AG08396 (cell line): ENCODE data around the gene TTC24.
A peak's percentile ranks its signal among the peaks of the same experiment; 100 is the strongest.
"Not testable (repeated sequence)": the region's sequence is repeated elsewhere in the genome, so short reads cannot be mapped to it uniquely, and the experiment has no call there.

Experiments used
- DNase-seq: peaks from one replicate; pipeline ENCODE4 v3.0.0; 2012; ENCODE audit warnings: low spot score, mixed read lengths

The TTC24 gene

DNA sequence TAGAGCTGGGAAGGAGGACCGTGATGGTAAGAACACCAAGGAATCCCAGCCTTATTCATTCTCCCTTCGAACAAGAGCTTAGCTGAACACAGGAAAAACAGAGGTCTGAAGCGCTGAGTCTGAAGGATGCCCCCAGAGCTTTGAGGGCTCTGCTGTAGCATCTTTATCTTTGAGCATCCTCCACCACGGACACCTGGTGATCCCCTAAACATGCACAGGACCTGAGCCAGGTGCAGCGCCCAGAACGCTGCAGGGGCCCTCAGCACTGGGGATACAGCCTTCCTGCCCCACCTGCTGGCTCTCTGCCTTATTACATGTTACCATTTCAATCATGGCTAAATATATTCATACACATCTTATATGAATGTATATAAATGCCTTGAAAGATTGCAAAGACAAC lies 29.5 kb downstream of the TTC24 start:
- DNase-seq, result no peak

DNA sequence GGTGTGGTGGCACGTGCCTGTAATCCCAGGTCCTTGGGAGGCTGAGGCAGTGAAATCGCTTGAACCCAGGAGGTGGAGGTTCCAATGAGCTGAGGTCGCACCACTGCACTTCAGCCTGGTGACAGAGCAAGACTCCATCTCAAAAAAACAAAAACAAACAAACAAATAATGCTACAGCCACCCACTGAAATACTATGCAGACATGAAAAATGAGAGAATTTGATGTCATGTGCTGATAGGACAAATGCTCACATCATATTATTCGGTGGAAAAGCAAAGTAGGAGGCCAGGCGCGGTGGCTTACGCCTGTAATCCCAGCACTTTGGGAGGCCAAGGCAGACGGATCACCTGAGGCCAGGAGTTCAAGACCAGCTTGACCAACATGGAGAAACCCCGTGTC lies 30.5 kb downstream of the TTC24 start:
- not testable (repeated sequence) for DNase-seq

DNA sequence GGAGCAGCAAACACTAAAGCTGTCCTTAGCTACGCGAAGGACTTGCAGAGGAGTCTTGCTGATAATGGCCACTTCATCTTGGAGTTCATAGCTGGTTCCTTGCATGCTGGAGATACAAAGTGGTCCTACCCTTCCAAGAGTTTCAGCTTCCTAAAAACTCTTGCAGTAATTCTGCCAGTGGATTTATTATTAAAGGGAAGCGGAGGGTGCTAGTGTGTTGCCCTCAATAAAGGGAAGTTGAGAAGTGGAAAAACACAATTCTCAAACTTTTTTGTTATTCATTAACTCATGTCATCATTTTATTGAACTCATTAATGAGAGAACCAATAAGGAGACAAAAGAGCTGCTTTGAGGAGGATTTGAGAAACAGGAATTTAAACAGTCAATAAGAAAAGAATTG lies 33.1 kb downstream of the TTC24 start:
- no peak for DNase-seq

DNA sequence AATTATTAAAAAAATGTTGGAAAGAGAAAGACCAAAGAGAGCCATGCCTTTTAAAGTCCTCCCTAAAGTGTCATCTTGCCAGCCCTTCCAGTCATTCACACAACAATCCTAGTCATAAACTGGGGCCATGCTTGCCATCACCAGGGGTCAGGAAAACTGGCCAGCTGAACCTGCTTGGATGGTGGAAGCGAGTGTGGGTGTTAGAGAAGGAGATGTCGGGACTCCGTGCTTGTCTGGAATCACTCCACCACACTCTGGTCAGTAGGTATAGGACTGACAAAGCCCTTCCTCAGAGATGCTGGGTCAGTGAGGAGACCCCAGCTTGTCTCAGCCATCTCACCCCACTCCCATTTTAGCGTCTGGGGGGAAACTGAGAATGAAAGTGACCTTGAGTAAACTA lies 36.4 kb downstream of the TTC24 start:
- DNase-seq, result no peak

DNA sequence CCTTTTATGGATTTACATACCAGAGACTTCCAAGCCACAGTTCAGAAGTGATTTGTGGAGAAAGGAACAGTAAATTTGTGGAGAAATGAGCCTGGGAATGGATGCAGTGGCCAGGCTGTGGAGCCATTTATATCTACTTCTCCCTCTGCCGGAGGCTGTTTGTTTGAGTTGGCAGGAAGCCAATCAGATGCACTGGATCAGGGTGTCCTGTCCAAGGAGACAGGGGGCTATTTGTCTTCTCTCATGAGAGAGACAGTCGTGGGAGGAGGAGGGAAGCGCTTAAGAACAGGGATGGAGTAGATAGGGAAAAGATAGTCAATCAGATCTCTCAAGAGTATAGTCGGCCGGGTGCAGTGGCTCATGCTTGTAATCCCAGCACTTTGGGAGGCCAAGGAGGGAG lies 36.9 kb downstream of the TTC24 start:
- peak; percentile 39 for DNase-seq

DNA sequence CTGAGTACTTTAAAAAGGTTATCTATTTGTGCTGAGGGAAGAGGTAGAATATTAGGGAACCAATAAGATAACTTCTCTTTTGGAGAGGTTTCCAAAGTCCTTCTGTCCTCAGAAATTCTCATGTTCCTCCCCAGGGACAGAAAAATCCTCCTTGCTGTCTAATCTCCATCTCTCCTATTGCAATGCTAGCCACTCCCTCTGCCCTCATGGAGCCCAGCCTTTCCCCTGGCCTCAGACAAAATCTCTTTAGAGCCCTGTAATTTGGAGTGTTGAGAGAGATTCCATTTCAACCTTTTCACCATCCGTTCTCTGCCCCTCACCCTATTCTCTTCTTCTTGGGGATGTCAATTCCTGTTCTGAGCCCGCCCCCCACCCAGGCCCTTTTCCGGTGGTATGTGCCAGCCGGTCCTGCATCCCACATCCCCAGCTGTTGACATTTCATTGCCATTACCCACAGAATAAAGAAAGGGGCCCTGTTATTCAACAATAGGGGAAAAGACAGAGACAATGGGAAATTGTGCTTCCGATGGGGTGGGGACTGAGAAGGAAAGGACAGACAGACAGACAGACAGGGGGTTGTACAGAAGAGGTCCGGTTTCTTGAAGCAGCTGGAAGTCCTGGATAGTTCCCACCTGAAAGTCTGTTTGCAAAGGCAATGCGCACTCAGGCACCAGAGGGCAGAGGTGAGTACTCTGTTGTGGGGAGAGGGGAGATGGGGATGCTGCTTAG lies 39.5 kb downstream of the TTC24 start, which contains the start of gene HAPLN2:
Gene HAPLN2 (plus strand): TSS at position 563 of the 729 bp plus-strand sequence. CDS start 4,076 bp downstream, outside the sequence.
- DNase-seq, result no peak

DNA sequence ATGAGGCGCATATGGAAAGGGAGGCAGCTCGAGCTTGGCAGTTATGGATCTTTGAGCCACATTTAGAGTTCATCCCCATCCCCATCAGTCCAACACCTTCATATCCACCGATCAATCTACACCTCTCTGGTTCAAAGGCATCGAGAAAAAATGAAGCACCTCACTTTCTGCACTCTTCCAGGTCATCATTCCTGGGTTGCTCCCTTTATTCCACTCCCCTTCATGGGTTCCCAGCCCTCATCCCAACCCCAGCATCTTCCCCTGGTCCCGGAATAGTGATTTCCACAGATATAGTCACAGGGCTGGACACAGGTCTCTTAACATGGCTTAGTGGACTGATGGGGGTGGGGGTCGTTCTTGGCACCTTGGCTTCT lies 40.0 kb downstream of the TTC24 start:
- DNase-seq, result no peak

DNA sequence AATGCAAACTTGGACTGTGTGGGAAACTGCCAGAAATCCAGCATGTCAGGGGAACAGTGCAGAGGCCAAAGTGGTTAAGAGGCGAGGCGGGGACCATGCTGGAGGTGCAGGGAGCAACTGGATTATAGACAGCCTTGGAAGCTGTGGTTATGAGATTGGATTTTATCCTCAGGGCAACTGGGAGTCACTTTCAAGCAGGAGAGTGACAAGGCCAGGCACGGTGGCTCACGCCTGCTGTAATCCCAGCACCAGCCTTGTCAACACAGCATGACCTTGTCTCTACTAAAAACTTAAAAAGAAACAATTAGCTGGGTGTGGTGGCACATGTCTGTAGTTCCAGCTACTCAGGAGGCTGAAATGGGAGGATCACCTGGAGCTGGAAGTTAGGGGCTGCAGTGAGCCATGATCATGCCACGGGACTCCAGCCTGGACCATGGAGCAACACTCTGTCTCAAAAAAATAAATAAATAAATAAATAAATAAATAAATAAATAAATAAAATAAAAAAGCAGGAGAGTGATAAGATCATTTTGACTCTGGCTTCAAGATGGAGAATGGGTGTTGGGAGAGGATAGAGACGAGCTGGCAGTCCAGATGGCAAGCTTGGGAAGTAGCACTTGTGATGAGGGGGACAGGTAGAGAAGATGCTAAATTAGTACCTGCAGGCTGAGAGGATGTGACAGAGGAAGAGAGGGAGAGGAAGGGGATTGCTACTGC lies 43.2 kb downstream of the TTC24 start:
- no peak for DNase-seq

DNA sequence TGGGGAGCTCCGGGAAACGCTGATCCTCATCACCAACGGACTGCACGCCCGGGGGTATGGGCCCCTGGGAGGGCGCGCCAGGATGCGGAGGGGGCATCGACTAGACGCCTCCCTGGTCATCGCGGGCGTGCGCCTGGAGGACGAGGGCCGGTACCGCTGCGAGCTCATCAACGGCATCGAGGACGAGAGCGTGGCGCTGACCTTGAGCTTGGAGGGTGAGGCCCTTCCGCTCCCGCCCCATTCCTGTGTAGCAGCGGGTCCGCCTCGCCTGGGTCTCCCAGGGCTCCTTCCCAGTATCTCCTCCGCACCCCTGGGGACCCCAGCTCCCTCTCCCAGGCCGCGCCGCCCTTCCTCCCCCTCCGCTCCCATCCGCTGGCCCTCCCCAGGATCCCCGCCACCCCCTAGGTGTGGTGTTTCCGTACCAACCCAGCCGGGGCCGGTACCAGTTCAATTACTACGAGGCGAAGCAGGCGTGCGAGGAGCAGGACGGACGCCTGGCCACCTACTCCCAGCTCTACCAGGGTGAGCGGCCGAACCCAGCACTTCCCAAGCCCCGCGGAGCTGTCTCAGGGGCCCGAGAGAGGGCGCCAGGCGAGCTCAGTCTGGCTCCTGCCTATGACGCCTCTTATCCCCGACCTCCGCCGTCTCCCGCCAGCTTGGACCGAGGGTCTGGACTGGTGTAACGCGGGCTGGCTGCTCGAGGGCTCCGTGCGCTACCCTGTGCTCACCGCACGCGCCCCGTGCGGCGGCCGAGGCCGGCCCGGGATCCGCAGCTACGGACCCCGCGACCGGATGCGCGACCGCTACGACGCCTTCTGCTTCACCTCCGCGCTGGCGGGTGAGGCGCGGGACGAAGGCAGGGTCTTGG lies 44.7 kb downstream of the TTC24 start:
- peak; percentile 66 for DNase-seq

DNA sequence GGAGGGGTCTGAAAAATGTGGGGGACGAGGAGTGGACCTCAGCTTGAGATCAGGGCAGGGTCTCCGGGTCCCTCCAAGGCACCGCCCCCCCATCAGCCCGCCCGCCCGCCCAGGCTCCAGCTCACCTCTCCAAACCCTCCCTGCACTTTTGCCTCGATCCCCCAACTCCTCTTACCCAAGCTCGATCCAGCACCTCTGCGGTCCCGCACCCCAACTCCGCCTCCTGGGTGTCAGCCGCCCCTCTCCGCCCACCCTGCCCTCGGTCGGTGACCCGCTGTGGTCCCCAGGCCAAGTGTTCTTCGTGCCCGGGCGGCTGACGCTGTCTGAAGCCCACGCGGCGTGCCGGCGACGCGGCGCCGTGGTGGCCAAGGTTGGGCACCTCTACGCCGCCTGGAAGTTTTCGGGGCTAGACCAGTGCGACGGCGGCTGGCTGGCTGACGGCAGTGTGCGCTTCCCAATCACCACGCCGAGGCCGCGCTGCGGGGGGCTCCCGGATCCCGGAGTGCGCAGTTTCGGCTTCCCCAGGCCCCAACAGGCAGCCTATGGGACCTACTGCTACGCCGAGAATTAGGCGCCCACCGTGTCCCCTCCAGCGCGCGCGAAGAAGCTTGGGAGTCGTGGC lies 45.4 kb downstream of the TTC24 start:
- no peak for DNase-seq

DNA sequence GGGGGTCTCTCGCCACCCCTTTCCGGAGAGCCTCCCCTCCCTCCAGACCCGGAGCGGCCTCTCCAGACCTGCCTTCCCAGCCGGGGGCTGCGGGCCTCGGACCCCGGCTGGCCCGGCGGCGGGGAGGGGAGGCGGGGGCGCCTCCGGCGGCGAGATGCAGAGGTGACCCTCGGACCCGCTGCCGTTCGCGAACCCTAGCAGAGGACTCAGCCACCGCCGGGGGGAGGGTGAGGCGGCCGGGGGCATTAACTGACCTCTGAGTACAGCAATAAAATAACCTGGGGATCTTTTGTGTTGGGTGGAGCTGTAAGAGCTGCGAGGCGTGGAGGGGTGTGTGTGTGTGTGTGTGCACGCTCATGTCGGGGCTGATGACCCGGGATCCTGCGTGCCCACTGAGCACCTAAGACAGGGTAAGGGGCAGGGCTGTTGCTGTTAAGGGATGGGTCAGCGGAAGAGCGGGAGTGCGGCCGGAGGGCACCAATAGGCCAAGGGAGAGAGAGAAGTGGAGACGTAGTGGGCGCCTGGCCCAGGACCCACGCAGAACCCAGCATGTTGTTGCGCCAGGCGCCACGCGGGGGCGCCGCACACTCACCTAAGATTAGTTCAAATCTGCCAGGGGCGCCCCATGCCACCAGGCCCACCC lies 46.0 kb downstream of the TTC24 start:
- peak; percentile 57 for DNase-seq

DNA sequence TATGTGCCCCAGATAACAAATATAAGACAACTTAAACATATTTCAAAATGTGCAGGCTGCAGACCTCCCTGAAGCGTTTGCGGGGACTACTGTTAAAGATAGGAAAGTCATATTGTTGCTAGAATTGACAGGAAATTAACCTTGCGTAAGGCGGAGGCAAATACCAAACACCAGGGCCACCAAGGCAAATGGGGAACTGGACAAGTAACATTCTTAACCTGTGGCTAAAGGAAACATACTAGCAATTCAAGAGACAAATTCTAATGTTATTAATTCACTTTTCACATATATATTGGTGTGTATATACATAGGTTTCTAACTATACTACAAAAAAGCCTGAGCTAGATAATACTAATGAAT lies 46.5 kb downstream of the TTC24 start:
- no peak for DNase-seq

DNA sequence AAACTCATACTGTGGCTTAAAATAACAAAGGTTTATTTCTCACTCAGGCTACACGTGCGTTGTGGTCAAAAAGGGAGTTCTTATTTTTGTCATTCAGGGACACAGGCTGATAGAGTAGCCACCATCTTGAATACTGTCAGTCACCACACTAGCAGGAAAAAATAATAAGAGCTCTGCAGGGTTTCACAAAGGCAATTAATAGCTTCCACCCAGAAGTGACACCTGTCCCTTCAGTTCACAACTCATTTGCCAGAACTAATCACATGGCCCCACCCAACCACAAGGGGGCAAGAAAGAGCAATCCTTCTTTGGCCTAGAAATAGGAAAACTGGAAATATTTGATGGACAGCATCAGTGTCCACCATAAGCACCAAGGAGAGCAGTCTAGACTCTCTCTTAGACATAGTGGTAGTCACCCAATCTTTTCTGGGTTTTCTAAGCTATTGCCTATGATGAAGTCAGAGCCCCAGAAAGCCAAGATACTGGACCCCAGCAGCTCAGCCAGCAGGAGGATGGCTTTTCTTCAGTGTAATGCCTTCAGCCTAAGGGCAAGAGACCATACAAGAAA lies 47.9 kb downstream of the TTC24 start:
- peak; percentile 59 for DNase-seq

DNA sequence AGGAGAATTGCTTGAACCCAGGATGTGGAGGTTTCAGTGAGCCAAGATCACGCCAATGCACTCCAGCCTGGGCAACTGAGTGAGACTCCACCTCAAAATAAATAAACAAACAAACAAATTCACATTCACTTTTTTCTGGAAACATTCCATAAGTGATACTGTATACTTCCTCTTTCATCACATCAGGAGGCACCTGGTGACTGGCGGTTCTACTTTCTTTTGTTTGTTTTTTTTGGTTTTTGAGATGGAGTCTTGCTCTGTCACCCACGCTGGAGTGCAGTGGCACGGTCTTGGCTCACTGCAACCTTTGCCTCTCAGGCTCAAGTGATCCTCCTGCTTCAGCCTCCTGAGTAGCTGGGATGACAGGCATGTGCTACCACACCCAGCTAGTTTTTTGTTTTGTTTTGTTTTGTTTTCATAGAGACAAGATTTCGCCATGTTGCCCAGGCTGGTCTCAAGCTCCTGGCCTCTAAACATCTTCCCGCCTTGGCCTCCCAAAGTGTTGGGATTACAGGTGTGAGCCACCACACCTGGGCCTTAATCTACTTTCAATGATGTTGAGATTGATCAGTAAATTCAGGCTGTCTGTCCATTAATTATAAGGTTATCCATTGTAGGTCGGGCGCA lies 50.4 kb downstream of the TTC24 start:
- DNase-seq, result no peak

DNA sequence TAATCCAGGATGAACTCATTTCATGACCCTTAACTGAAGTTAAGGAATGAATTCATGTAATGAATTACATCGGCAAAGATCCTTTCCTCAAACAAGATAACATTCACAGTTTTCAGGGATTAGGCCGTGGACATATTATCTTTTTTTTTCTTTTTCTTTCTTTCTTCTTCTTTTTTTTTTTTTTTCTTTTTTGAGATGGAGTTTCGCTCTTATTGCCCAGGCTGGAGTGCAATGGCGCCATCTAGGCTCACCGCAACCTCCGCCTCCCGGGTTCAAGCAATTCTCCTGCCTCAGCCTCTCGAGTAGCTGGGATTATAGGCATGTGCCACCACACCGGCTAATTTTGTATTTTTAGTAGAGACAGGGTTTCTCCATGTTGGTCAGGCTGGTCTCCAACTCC lies 51.6 kb downstream of the TTC24 start:
- not testable (repeated sequence) for DNase-seq

DNA sequence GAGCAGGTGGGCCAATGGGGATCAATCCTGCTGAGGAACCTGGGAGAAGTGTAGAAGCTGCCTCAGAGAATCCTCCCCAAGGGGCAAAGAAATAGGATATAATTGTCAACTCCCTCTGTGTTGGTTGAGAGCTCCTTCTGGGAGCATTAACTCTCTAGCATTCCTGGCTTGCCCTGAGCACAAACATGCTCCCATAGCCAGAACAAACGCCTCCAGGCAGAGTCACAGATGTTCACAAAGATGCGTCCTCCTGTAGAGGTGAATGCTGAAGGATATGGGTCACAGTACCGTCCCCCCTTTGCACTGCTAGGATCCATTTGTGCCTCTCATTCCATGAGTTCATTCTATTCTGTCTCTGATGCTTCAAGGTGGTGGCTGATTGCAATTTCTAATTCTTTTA lies 52.8 kb downstream of the TTC24 start:
- DNase-seq, result no peak
